Tibial nerve (tissue), 4 donors: ENCODE measurements around the gene MARK2. TPM values are rescaled to one million over a fixed set of nuclear protein-coding genes. Genes with fewer than 3 reads are reported as not detected.

Source experiments
- DNase-seq, 2 donors: peaks; one replicate each; pipeline ENCODE4 v3.0.0-alpha.2; 2019; ENCODE audit warnings: low spot score in 2 of 2
- H3K27ac ChIP-seq, 4 donors: fragments of 200-600 bp; sonication (generic) in 3 of 4; one replicate each; pipeline ENCODE4 v1.5.1; 2017 to 2019; ENCODE audit warnings: mild to moderate bottlenecking in 1 of 4
- H3K27me3 ChIP-seq, 2 donors: fragments of 200-600 bp; sonication (generic) in 1 of 2; one replicate each; pipeline versions ENCODE4 v1.5.1 to v1.6.0; 2017 to 2019
- H3K36me3 ChIP-seq, 3 donors: fragments of 200-600 bp; sonication (generic); one replicate each; pipeline ENCODE4 v1.5.1; 2018 to 2019
- H3K4me1 ChIP-seq, 4 donors: fragments of 200-600 bp; sonication (generic) in 3 of 4; one replicate each; pipeline ENCODE4 v1.5.1; 2017 to 2019
- H3K4me3 ChIP-seq, 4 donors: fragments of 200-600 bp; sonication (generic) in 3 of 4; one replicate each; pipeline ENCODE4 v1.5.1; 2017 to 2019; ENCODE audit warnings: mild to moderate bottlenecking in 1 of 4, moderate library complexity in 1 of 4
- H3K9me3 ChIP-seq, 4 donors: fragments of 200-600 bp; sonication (generic) in 3 of 4; one replicate each; pipeline ENCODE4 v1.5.1; 2017 to 2019
- CTCF ChIP-seq, 5 experiments: fragments of 200-600 bp in 3 of 5; fragments of 450-650 bp in 2 of 5; sonication (generic) in 3 of 5; IDR thresholded peaks; one replicate each; pipeline ENCODE4 v1.5.1; 2016 to 2019; ENCODE audit warnings: antibody characterized with exemption in 5 of 5, mild to moderate bottlenecking in 3 of 5, moderate library complexity in 2 of 5
- EP300 ChIP-seq, 2 donors: sonication (generic); formaldehyde crosslinking; IDR thresholded peaks; one replicate each; pipeline ENCODE4 v1.6.1; 2017; ENCODE audit warnings: antibody characterized with exemption in 2 of 2, mild to moderate bottlenecking in 1 of 2
- POLR2A ChIP-seq, 2 donors: fragments of 450-650 bp; IDR thresholded peaks; one replicate each; pipeline ENCODE4 v1.6.1; 2017; ENCODE audit warnings: antibody characterized with exemption in 2 of 2, mild to moderate bottlenecking in 2 of 2, moderate library complexity in 2 of 2
- WGBS, 2 donors: methylation state at CpG; one replicate each; pipeline ENCODE4 v1.1.5; 2018; 5-methylcytosine and 5-hydroxymethylcytosine counted together
- total RNA-seq, 4 donors: library from RNA; depleted of rRNA; stranded (reverse); fragments of >200 nt; gene quantifications; one replicate each; pipeline ENCODE4 v1.1.0, GENCODE V29; 2016

The MARK2 gene
- total RNA-seq, 4 donors from 2014 or later = 22.1 to 32.1 (median 23.6) TPM

- 91 to 93% methylated on average over 6 of the region's 6 CpGs for WGBS, 2 donors
- H3K4me3 ChIP-seq = no peak overlapping the region
- no peak overlapping the region for H3K27ac ChIP-seq
- no peaks in the 10 kb centered on the region for H3K9me3 ChIP-seq
- peaks cover 0 to 50% (median 28%) of the 10 kb centered on the region in 4 donors for H3K4me1 ChIP-seq
- H3K27me3 ChIP-seq = no peaks in the 10 kb centered on the region
- DNase-seq = no peak
- TF ChIP-seq POLR2A (IDR thresholded peaks at IDR 0.05) (no peak), EP300 (IDR thresholded peaks at IDR 0.05) (no peak), CTCF (IDR thresholded peaks at IDR 0.05) (no peak)
- H3K36me3 ChIP-seq = no peaks in the 10 kb centered on the region
Measured at GRCh38 chr11:63877658-63878241, 38.8 kb downstream of the MARK2 start.

- DNase-seq = no peak
- peaks cover 0 to 52% (median 17%) of the 10 kb centered on the region in 4 donors for H3K4me1 ChIP-seq
- no peaks in the 10 kb centered on the region for H3K36me3 ChIP-seq
- H3K9me3 ChIP-seq = no peaks in the 10 kb centered on the region
- 13 to 15% methylated on average over 2 of the region's 2 CpGs for whole genome bisulfite sequencing, 2 donors
- H3K4me3 ChIP-seq = no peak overlapping the region
- no peak overlapping the region for H3K27ac ChIP-seq
- H3K27me3 ChIP-seq = no peaks in the 10 kb centered on the region
- TF ChIP-seq POLR2A (IDR thresholded peaks at IDR 0.05) (no peak), EP300 (IDR thresholded peaks at IDR 0.05) (no peak), CTCF (IDR thresholded peaks at IDR 0.05) (no peak)
Measured at GRCh38 chr11:63879598-63880402, 40.9 kb downstream of the MARK2 start.

GRCh38 chr11:63880403-63880790 lies 41.5 kb downstream of the MARK2 start:
- TF ChIP-seq CTCF (IDR thresholded peaks at IDR 0.05) = no peak
- no peak for TF ChIP-seq EP300 (IDR thresholded peaks at IDR 0.05)
- no peak for TF ChIP-seq POLR2A (IDR thresholded peaks at IDR 0.05)
- Histone ChIP-seq H3K4me1 (peaks cover 0 to 57% (median 17%) of the 10 kb centered on the region in 4 donors), H3K27me3 (no peaks in the 10 kb centered on the region), H3K27ac (no peak overlapping the region), H3K9me3 (no peaks in the 10 kb centered on the region), H3K4me3 (no peak overlapping the region), H3K36me3 (no peaks in the 10 kb centered on the region)
- DNase-seq = no peak
- 25 to 27% methylated on average over 3 of the region's 3 CpGs for whole genome bisulfite sequencing, 2 donors

GRCh38 chr11:63882555-63883242 lies 43.8 kb downstream of the MARK2 start:
- WGBS, 2 donors = 70 to 71% methylated on average over 7 of the region's 7 CpGs
- Histone ChIP-seq H3K36me3 (no peaks in the 10 kb centered on the region), H3K27me3 (no peaks in the 10 kb centered on the region), H3K27ac (no peak overlapping the region), H3K4me1 (peaks cover under 1 to 74% (median 27%) of the 10 kb centered on the region in 4 donors), H3K4me3 (no peak overlapping the region), H3K9me3 (no peaks in the 10 kb centered on the region)
- TF ChIP-seq CTCF (IDR thresholded peaks at IDR 0.05) (no peak), EP300 (IDR thresholded peaks at IDR 0.05) (no peak), POLR2A (IDR thresholded peaks at IDR 0.05) (no peak)
- DNase-seq = no peak

- H3K4me1 ChIP-seq = peaks cover 4 to 78% (median 37%) of the 10 kb centered on the region in 4 donors
- TF ChIP-seq EP300 (IDR thresholded peaks at IDR 0.05) (no peak), POLR2A (IDR thresholded peaks at IDR 0.05) (no peak), CTCF (IDR thresholded peaks at IDR 0.05) (no peak)
- WGBS, 2 donors = 90% methylated on average over 6 of the region's 6 CpGs
Measured at GRCh38 chr11:63883791-63884190, 44.9 kb downstream of the MARK2 start.

More at GRCh38 chr11:63883791-63884190, 44.9 kb downstream of the MARK2 start:
- Histone ChIP-seq H3K4me3 (no peak overlapping the region), H3K9me3 (no peaks in the 10 kb centered on the region), H3K27ac (no peak overlapping the region), H3K36me3 (no peaks in the 10 kb centered on the region), H3K27me3 (no peaks in the 10 kb centered on the region)
- DNase-seq = no peak
